Measurements from ENCODE around the gene LMAN2. TPM values are rescaled to one million over a fixed set of nuclear protein-coding genes. Genes with fewer than 3 reads are reported as not detected.
"Not testable (repeated sequence)": the region's sequence is repeated elsewhere in the genome, so short reads cannot be mapped to it uniquely, and the experiment has no call there.

LMAN2 gene
- total and polyA plus RNA-seq, 2 experiments from 2014 or later, result 163 to 261 TPM

GRCh38 chr5:177376107-177376506, 24.6 kb upstream of the LMAN2 start:
- peaks cover 5% of the 10 kb centered on the region for H3K4me1 ChIP-seq (ENCODE audit: low read depth)
- no peak overlapping the region for H3K4me3 ChIP-seq
- TF ChIP-seq CTCF (IDR thresholded peaks at IDR 0.05; ENCODE audit: low read depth, low read length), result no peak
- no peak for DNase-seq (ENCODE audit: low read depth in 1 of 2, low spot score in 1 of 2)
- no peaks in the 10 kb centered on the region for H3K27me3 ChIP-seq
- no peak overlapping the region for H3K27ac ChIP-seq
- H3K36me3 ChIP-seq, result no peaks in the 10 kb centered on the region
- no peaks in the 10 kb centered on the region for H3K9me3 ChIP-seq (ENCODE audit: low read depth)

GRCh38 chr5:177375516-177375915, 24.0 kb upstream of the LMAN2 start:
- not testable (repeated sequence) for DNase-seq (ENCODE audit: low read depth in 1 of 2, low spot score in 1 of 2); H3K9me3 ChIP-seq (ENCODE audit: low read depth); H3K27ac ChIP-seq; H3K27me3 ChIP-seq; H3K4me1 ChIP-seq (ENCODE audit: low read depth); H3K36me3 ChIP-seq; H3K4me3 ChIP-seq

- Histone ChIP-seq H3K9me3 (ENCODE audit: low read depth) (no peaks in the 10 kb centered on the region), H3K36me3 (no peaks in the 10 kb centered on the region), H3K4me1 (ENCODE audit: low read depth) (peaks cover 17% of the 10 kb centered on the region), H3K27me3 (no peaks in the 10 kb centered on the region), H3K27ac (no peak overlapping the region), H3K4me3 (no peak overlapping the region)
- TF ChIP-seq CTCF (IDR thresholded peaks at IDR 0.05; ENCODE audit: low read depth, low read length), result no peak
- DNase-seq (ENCODE audit: low read depth in 1 of 2, low spot score in 1 of 2), result no peak
Measured at GRCh38 chr5:177374211-177374610, 22.7 kb upstream of the LMAN2 start.

GRCh38 chr5:177373806-177374205, 22.3 kb upstream of the LMAN2 start:
- no peaks in the 10 kb centered on the region for H3K36me3 ChIP-seq
- peaks cover 17% of the 10 kb centered on the region for H3K4me1 ChIP-seq (ENCODE audit: low read depth)
- H3K27ac ChIP-seq, result no peak overlapping the region
- DNase-seq (ENCODE audit: low read depth in 1 of 2, low spot score in 1 of 2), result no peak
- no peak for TF ChIP-seq CTCF (IDR thresholded peaks at IDR 0.05; ENCODE audit: low read depth, low read length)
- H3K4me3 ChIP-seq, result no peak overlapping the region
- no peaks in the 10 kb centered on the region for H3K9me3 ChIP-seq (ENCODE audit: low read depth)
- no peaks in the 10 kb centered on the region for H3K27me3 ChIP-seq

GRCh38 chr5:177372910-177373309, 21.4 kb upstream of the LMAN2 start:
- H3K4me1 ChIP-seq (ENCODE audit: low read depth), result peaks cover 17% of the 10 kb centered on the region
- no peaks in the 10 kb centered on the region for H3K36me3 ChIP-seq
- no peak for TF ChIP-seq CTCF (IDR thresholded peaks at IDR 0.05; ENCODE audit: low read depth, low read length)
- DNase-seq (ENCODE audit: low read depth in 1 of 2, low spot score in 1 of 2), result no peak
- H3K4me3 ChIP-seq, result no peak overlapping the region
- H3K27ac ChIP-seq, result no peak overlapping the region
- H3K27me3 ChIP-seq, result no peaks in the 10 kb centered on the region
- H3K9me3 ChIP-seq (ENCODE audit: low read depth), result no peaks in the 10 kb centered on the region

GRCh38 chr5:177372034-177372896, 20.8 kb upstream of the LMAN2 start:
- Histone ChIP-seq H3K4me3 (no peak overlapping the region), H3K36me3 (no peaks in the 10 kb centered on the region), H3K27ac (no peak overlapping the region), H3K27me3 (no peaks in the 10 kb centered on the region), H3K4me1 (ENCODE audit: low read depth) (peaks cover 20% of the 10 kb centered on the region), H3K9me3 (ENCODE audit: low read depth) (no peaks in the 10 kb centered on the region)
- no peak for DNase-seq (ENCODE audit: low read depth in 1 of 2, low spot score in 1 of 2)
- TF ChIP-seq CTCF (IDR thresholded peaks at IDR 0.05; ENCODE audit: low read depth, low read length), result no peak
